ENCODE data around the gene GALNT14.

The GALNT14 gene

DNA sequence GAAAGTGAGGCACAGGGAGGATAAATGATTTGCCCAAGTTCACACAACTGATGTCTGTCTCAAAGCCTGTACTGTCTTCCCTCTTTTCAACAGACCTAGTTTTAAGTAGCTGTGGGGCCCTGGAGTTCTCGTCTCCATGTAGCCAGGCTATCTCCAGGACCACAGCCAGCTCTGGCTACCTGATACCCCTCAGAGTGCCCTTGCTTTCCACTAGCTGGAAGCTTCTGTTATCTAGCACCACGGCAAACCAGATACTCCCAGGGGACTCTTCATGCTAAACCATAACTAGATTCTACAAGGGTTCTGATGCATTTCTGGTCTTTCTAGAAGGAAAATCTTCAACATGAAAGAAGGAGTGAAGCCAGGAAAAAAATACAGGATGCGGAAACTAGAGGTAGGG is 137.3 kb downstream of the GALNT14 start:
- no peak overlapping the region for H3K4me3 ChIP-seq (ENCODE audit: low read length)
- no peaks in the 10 kb centered on the region for H3K9me3 ChIP-seq (ENCODE audit: control insufficient read depth, low read depth, low read length)
- no peaks in the 10 kb centered on the region for H3K4me1 ChIP-seq (ENCODE audit: control insufficient read depth, low read depth, low read length)
- no peak overlapping the region for H3K9ac ChIP-seq (ENCODE audit: low read length)
- no peaks in the 10 kb centered on the region for H3K36me3 ChIP-seq (ENCODE audit: control insufficient read depth, low read depth, low read length)
- no peak overlapping the region for H3K27ac ChIP-seq (ENCODE audit: low read length)
- H3K27me3 ChIP-seq (ENCODE audit: control insufficient read depth, insufficient read depth, low read length): no peaks in the 10 kb centered on the region

DNA sequence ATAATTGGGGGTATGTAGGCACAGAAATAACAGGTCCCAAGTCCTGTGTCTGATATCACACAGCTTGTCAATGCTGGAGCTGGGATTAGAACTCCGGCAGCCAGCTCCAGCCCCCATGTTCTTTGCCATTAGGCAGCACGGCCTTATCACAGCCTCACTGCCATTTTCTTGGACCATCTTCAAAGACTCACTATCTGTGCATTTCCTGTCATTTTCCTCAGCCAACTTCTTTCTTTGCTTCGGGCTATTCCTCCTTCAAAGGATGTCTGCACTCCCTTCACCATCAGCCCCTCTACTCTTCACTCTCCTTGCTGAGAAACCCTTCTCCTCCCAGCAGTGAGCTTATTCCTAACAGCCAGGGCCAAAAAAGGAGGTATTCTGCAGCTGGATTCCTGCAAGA is 139.6 kb downstream of the GALNT14 start:
- Histone ChIP-seq H3K9ac (ENCODE audit: low read length) (no peak overlapping the region), H3K27me3 (ENCODE audit: control insufficient read depth, insufficient read depth, low read length) (no peaks in the 10 kb centered on the region), H3K4me3 (ENCODE audit: low read length) (no peak overlapping the region), H3K9me3 (ENCODE audit: control insufficient read depth, low read depth, low read length) (no peaks in the 10 kb centered on the region), H3K27ac (ENCODE audit: low read length) (no peak overlapping the region), H3K4me1 (ENCODE audit: control insufficient read depth, low read depth, low read length) (no peaks in the 10 kb centered on the region), H3K36me3 (ENCODE audit: control insufficient read depth, low read depth, low read length) (no peaks in the 10 kb centered on the region)

DNA sequence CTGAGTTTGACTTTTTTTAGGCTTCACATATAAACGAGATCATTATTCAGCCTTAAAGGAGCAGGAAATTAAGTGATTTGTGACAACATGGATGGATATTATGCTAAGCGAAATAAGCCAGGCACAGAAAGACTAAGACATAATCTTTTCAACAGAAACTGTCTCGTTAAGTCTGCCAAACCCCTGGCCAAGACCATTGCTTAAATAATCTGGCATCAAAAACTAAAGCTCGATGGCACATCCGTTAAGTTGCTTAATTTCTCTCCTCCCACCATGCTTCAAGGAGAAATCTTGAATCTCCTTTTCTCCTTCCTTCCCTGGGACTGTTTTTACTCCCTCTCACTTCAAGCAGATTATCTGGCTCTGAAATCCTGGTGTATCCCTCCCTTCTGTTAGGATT is 140.3 kb downstream of the GALNT14 start:
- Histone ChIP-seq H3K4me3 (ENCODE audit: low read length) (no peak overlapping the region), H3K36me3 (ENCODE audit: control insufficient read depth, low read depth, low read length) (no peaks in the 10 kb centered on the region), H3K9me3 (ENCODE audit: control insufficient read depth, low read depth, low read length) (no peaks in the 10 kb centered on the region), H3K4me1 (ENCODE audit: control insufficient read depth, low read depth, low read length) (no peaks in the 10 kb centered on the region), H3K27ac (ENCODE audit: low read length) (no peak overlapping the region), H3K27me3 (ENCODE audit: control insufficient read depth, insufficient read depth, low read length) (no peaks in the 10 kb centered on the region), H3K9ac (ENCODE audit: low read length) (no peak overlapping the region)

DNA sequence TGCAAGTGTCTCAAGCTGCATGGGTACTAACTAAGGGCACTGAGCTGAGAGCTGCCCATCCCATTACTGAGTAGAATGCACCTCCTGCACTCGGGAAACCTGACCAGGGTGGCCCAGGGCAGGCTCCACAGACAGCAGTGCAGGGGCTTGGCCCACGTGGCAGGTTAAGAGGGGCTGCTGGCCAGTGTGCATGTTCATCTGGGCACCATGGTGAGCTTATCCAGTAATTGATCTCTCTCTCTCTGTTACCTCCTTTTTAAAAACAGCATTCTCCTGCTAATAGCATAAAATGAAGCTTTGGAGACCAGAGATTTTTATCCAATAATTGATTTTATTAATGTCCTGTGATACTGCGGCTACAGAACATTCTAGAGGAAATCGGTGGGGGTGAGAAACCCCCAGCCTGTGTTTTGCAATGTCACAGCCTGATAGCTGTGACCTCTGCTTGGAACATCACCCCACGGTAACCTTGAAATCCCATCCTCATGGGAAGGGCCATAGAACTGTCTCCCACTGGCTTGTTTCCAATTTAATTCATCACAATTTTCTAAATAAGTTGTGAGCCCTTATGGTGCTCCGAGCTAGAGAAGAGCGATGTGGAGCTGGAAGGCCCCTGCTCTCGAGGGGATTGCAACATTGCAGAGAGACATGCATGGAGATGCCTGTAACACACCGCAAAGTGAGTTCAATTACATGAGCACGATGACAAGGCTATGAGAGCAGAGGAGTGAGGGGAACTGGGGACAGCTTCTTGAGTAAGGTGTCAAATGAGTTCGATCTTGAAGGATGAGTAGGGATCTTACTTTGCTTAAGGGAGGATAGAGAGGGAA is 143.8 kb downstream of the GALNT14 start:
- H3K9ac ChIP-seq (ENCODE audit: low read length): no peak overlapping the region
- H3K27ac ChIP-seq (ENCODE audit: low read length): no peak overlapping the region
- no peaks in the 10 kb centered on the region for H3K36me3 ChIP-seq (ENCODE audit: control insufficient read depth, low read depth, low read length)
- no peaks in the 10 kb centered on the region for H3K27me3 ChIP-seq (ENCODE audit: control insufficient read depth, insufficient read depth, low read length)
- H3K4me1 ChIP-seq (ENCODE audit: control insufficient read depth, low read depth, low read length): no peaks in the 10 kb centered on the region
- H3K4me3 ChIP-seq (ENCODE audit: low read length): no peak overlapping the region
- no peaks in the 10 kb centered on the region for H3K9me3 ChIP-seq (ENCODE audit: control insufficient read depth, low read depth, low read length)

DNA sequence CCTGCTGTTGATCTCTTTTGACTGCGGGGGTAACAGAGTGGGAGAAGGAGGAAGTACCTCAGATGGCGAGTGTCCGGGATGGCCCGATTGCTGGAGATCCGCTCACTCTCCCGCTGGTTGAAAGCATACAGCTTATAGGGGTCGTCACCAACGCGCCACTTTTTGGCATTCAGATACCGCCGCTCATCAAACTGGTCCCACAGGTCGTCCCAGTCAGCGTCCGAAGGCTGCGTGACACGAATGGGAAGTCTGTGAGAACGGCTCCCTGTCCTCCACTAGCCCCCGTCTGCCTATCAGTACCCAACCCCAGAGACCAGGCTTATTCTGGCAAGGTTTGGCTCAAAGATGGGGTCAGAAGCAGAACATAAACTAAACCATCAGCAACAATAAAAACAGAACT is 145.5 kb downstream of the GALNT14 start:
- Histone ChIP-seq H3K4me1 (ENCODE audit: control insufficient read depth, low read depth, low read length) (no peaks in the 10 kb centered on the region), H3K27ac (ENCODE audit: low read length) (no peak overlapping the region), H3K27me3 (ENCODE audit: control insufficient read depth, insufficient read depth, low read length) (no peaks in the 10 kb centered on the region), H3K9me3 (ENCODE audit: control insufficient read depth, low read depth, low read length) (no peaks in the 10 kb centered on the region), H3K36me3 (ENCODE audit: control insufficient read depth, low read depth, low read length) (no peaks in the 10 kb centered on the region), H3K9ac (ENCODE audit: low read length) (no peak overlapping the region), H3K4me3 (ENCODE audit: low read length) (no peak overlapping the region)

DNA sequence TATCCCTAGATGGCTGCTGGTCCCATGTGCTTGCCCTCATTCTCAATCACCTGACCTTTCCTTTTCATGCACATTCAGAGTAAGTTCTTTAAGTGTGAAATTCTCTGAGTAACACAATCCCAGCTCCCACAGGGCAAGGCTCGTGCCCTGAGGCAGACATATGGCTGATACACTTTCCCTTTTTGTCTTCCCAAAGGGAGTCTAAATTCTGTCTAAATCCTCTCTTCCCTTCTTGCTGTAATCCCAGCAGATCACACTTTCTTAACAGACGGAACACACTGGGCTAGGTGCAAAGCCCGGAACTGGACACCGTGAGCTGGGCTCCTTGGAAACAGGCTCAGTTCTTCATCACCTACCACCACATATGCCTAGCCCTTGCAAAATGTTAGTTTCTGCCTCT is 147.6 kb downstream of the GALNT14 start:
- Histone ChIP-seq H3K9ac (ENCODE audit: low read length) (no peak overlapping the region), H3K27ac (ENCODE audit: low read length) (no peak overlapping the region), H3K4me1 (ENCODE audit: control insufficient read depth, low read depth, low read length) (no peaks in the 10 kb centered on the region), H3K4me3 (ENCODE audit: low read length) (no peak overlapping the region), H3K27me3 (ENCODE audit: control insufficient read depth, insufficient read depth, low read length) (no peaks in the 10 kb centered on the region), H3K36me3 (ENCODE audit: control insufficient read depth, low read depth, low read length) (no peaks in the 10 kb centered on the region), H3K9me3 (ENCODE audit: control insufficient read depth, low read depth, low read length) (no peaks in the 10 kb centered on the region)

DNA sequence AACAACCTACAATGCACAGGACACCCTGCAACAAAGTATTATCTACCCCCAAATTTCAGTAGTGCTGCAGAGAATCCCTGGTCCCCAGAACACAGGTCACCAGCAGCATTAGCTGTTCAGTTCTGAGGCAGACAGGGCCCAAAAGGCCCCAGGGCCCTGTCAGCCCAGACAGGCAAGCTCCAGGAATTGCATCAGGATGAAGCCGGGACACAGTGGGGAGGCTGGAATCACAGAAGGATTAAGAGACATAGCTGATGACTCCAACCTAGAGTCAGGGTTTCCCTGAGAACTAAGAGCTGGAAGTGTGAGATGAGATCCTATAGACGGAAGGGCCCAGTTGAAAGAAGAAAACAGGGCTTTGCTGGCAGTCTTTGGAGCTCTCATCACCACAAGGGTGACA is 148.1 kb downstream of the GALNT14 start:
- Histone ChIP-seq H3K36me3 (ENCODE audit: control insufficient read depth, low read depth, low read length) (no peaks in the 10 kb centered on the region), H3K9ac (ENCODE audit: low read length) (no peak overlapping the region), H3K4me3 (ENCODE audit: low read length) (no peak overlapping the region), H3K27ac (ENCODE audit: low read length) (no peak overlapping the region), H3K9me3 (ENCODE audit: control insufficient read depth, low read depth, low read length) (no peaks in the 10 kb centered on the region), H3K4me1 (ENCODE audit: control insufficient read depth, low read depth, low read length) (no peaks in the 10 kb centered on the region), H3K27me3 (ENCODE audit: control insufficient read depth, insufficient read depth, low read length) (no peaks in the 10 kb centered on the region)

DNA sequence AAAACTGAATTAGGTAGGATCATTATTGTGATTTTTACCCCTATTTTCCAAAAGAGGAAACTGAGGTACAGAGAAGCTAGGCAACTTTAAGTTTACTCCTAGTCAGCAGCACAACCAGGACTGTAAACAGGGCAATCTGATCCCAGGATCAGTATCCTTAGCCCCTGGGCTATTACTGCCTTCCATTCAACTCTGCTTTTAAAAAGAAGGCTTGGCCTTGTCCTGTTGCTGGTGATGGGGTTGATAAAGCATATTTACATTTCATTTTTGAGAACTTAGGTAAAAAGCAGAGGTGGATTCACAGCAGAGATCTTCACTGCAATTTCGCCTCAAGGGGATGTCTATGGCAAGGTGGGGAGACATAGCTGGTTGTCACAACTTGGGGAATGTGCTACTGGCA is 148.5 kb downstream of the GALNT14 start:
- no peaks in the 10 kb centered on the region for H3K9me3 ChIP-seq (ENCODE audit: control insufficient read depth, low read depth, low read length)

DNA sequence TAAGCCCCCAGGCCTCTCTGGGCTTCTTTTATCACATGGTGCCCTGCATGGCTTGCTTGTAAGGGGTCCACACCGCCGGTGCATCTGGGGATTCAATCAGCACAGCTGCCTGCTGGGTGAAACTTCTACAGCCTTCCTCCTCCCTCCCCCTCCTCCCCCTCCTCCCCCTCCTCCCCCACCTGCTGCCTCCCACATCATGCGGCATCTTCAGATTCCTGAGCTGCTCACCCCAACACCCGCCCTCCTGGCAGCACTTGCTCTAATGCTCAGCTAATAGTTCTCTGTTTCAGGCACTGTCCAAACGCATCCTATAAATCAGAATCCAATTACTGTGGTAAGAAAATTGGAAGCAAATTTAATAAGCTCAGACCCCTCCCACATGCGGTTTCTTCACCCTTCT is 150.7 kb downstream of the GALNT14 start:
- Histone ChIP-seq H3K4me1 (ENCODE audit: control insufficient read depth, low read depth, low read length) (no peaks in the 10 kb centered on the region), H3K36me3 (ENCODE audit: control insufficient read depth, low read depth, low read length) (no peaks in the 10 kb centered on the region), H3K27me3 (ENCODE audit: control insufficient read depth, insufficient read depth, low read length) (no peaks in the 10 kb centered on the region), H3K9me3 (ENCODE audit: control insufficient read depth, low read depth, low read length) (no peaks in the 10 kb centered on the region), H3K4me3 (ENCODE audit: low read length) (no peak overlapping the region), H3K27ac (ENCODE audit: low read length) (no peak overlapping the region), H3K9ac (ENCODE audit: low read length) (no peak overlapping the region)

More for the DNA sequence above, 148.5 kb downstream of the GALNT14 start:
- no peak overlapping the region for H3K4me3 ChIP-seq (ENCODE audit: low read length)
- no peaks in the 10 kb centered on the region for H3K4me1 ChIP-seq (ENCODE audit: control insufficient read depth, low read depth, low read length)
- H3K27ac ChIP-seq (ENCODE audit: low read length): no peak overlapping the region
- no peaks in the 10 kb centered on the region for H3K36me3 ChIP-seq (ENCODE audit: control insufficient read depth, low read depth, low read length)
- no peak overlapping the region for H3K9ac ChIP-seq (ENCODE audit: low read length)
- H3K27me3 ChIP-seq (ENCODE audit: control insufficient read depth, insufficient read depth, low read length): no peaks in the 10 kb centered on the region

DNA sequence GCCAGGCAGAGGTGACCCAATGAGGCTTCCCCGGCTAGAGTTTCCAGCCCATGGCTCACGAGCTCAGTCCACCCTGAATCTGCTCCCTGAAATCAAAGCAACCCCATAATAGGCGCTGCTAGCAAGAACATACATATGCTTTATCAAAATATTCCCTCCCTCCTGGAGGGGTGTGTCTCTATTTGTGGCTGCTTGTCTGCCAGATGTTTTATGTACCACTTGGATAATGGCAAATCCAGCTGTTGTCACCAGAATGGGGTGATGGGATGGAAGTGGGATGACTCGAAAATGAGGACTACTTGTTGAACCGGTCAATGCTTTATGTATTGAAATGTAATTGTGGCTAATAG is 152.0 kb downstream of the GALNT14 start:
- no peaks in the 10 kb centered on the region for H3K27me3 ChIP-seq (ENCODE audit: control insufficient read depth, insufficient read depth, low read length)
- H3K9ac ChIP-seq (ENCODE audit: low read length): no peak overlapping the region
- H3K4me1 ChIP-seq (ENCODE audit: control insufficient read depth, low read depth, low read length): peaks cover 7% of the 10 kb centered on the region
- H3K4me3 ChIP-seq (ENCODE audit: low read length): no peak overlapping the region
- no peaks in the 10 kb centered on the region for H3K9me3 ChIP-seq (ENCODE audit: control insufficient read depth, low read depth, low read length)
- H3K27ac ChIP-seq (ENCODE audit: low read length): no peak overlapping the region
- no peaks in the 10 kb centered on the region for H3K36me3 ChIP-seq (ENCODE audit: control insufficient read depth, low read depth, low read length)

DNA sequence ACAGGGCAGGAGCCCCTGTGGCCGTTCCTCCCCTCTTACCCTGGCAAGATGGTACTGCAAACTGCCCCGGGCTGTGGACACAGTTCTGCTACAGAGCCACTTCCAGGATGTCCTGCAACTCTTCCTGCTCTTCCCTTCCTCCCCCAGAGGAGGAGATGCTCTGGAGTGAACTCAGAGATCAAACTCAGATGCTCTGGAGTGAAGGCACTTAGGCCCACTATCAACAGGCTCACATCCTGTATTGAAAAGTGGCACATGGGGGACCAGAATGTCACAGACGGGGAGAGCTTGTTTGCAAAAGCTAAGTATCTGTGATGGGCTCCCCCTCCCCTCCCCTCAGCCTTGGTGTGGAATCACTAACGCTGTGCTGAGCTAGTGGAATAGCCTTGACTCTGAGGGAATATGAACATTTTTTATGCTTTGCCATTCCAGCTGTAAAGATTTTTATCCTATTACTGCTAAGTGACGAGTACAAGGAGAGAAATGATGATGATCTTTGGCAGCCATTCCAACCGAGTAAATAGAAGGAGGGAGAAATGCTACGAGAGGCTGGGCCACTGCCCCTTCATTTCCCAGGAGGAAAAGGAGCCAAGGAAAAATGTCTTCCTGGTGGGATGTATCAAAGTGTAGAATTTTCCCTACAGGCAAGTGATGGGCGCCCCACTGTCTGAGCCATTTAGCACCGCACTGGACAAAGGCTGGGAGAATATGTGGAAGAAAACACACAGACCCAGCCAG is 152.6 kb downstream of the GALNT14 start:
- Histone ChIP-seq H3K27me3 (ENCODE audit: control insufficient read depth, insufficient read depth, low read length) (no peaks in the 10 kb centered on the region), H3K27ac (ENCODE audit: low read length) (no peak overlapping the region), H3K9me3 (ENCODE audit: control insufficient read depth, low read depth, low read length) (no peaks in the 10 kb centered on the region), H3K4me1 (ENCODE audit: control insufficient read depth, low read depth, low read length) (peaks cover 7% of the 10 kb centered on the region), H3K36me3 (ENCODE audit: control insufficient read depth, low read depth, low read length) (no peaks in the 10 kb centered on the region), H3K4me3 (ENCODE audit: low read length) (no peak overlapping the region), H3K9ac (ENCODE audit: low read length) (no peak overlapping the region)

DNA sequence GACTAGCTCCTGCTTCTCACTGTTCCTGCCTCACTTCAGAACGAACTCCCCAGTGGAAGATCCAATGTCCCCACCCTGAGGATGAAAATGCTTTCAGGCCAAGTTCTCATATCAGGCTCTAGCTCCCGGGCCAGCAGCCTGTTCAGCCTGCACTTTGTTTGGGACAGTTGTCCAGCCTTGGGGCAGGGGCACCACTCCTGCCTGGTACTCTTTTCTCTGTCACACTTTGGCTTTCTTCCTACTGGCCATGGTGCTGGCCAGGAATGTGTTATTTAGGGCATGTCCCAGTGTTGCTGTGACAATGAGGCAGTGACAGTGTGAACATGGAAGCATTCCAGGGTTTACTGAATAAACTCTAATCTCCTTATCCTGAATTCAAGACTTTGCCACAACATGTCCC is 154.1 kb downstream of the GALNT14 start:
- no peaks in the 10 kb centered on the region for H3K27me3 ChIP-seq (ENCODE audit: control insufficient read depth, insufficient read depth, low read length)
- H3K36me3 ChIP-seq (ENCODE audit: control insufficient read depth, low read depth, low read length): no peaks in the 10 kb centered on the region
- no peak overlapping the region for H3K27ac ChIP-seq (ENCODE audit: low read length)
- no peaks in the 10 kb centered on the region for H3K9me3 ChIP-seq (ENCODE audit: control insufficient read depth, low read depth, low read length)
- H3K9ac ChIP-seq (ENCODE audit: low read length): no peak overlapping the region
- H3K4me1 ChIP-seq (ENCODE audit: control insufficient read depth, low read depth, low read length): peaks cover 7% of the 10 kb centered on the region
- no peak overlapping the region for H3K4me3 ChIP-seq (ENCODE audit: low read length)

All from iPS-18a (cell line).